ENCODE data around the gene TBC1D4.

GRCh38 chr13:75391432-75392100 is 90.4 kb downstream of the TBC1D4 start:
- TF ChIP-seq EZH2 (IDR thresholded peaks at IDR 0.05; ENCODE audit: insufficient read depth, low read length): no peak
- no peak for TF ChIP-seq CTCF (IDR thresholded peaks at IDR 0.05; ENCODE audit: insufficient read depth, low read depth, low read length)

Measured in astrocyte (in vitro differentiated cells and primary cell).